CD4-positive, alpha-beta T cell treated with Interleukin-2 at 100 ng/mL for 4 hours (primary cell): ENCODE results near the gene PTPRCAP.
A peak's percentile ranks its signal among the peaks of the same experiment; 100 is the strongest.

Experiments
- DNase-seq: peaks from one replicate; pipeline ENCODE4 v3.0.0-alpha.2; 2020; ENCODE audit warnings: low spot score

The PTPRCAP gene

GRCh38 chr11:67396259-67396581 lies 41.3 kb downstream of the PTPRCAP start:
- no peak for DNase-seq

GRCh38 chr11:67395555-67396258 lies 41.8 kb downstream of the PTPRCAP start:
- DNase-seq = no peak

DNA sequence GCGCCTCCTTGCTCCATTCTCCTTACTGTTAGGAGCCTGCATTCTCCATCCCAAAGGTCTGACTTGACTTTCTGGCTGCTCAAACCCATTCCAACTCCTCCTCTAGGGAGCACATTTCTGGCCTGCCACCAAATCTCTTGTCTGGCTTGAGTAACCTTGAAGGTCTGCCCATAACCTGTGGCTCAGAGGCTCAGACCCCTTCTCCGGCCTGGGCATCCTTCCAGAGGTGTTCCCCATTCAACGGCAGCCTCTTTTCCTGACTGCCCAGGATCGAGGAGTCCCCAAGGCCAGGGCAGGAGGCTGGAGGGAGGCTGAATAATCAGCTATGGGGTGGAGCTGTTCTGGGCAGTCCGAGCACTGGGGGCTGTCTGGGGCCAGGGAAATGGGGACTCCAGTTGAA lies 43.5 kb downstream of the PTPRCAP start:
- DNase-seq = no peak

DNA sequence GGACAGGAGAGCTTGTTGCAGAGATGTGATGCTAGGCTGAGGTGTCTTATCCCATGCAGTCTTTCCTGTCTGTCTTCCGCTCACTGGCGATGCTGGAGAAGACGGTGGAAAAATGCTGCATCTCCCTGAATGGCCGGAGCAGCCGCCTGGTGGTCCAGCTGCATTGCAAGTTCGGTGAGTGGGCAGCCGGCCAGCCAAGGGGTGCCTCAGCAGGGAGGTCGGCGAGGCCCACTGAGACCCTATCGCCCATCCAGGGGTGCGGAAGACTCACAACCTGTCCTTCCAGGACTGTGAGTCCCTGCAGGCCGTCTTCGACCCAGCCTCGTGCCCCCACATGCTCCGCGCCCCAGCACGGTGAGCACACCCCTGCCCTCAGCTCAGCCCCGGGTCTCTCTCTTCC lies 44.0 kb downstream of the PTPRCAP start:
- no peak for DNase-seq

DNA sequence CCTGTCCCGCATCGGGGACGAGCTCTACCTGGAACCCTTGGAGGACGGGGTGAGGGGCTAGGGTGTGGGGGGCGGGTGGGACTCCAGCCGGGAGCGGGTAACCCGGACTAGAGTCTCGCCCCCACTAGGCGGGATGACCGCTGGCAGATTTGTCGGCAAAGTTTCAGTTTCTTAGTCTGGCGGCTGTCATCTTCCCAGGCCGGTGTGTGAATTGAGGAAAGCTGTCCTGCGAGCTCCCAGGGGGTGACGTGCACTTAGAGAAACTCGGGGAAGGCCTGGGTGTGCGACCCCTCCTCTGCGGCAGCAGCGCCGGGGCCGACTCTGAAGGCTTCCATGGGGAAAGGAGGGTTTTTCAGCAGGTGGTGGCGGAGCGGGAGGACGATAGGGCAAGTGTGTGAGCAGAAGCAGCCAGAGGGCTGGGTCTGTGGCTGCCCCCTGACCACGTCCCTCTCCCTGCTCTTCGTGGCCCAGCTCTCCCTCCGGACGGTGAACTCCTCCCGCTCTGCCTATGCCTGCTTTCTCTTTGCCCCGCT lies 45.2 kb downstream of the PTPRCAP start:
- DNase-seq = no peak

- DNase-seq = peak; percentile 90
These were observed 45.9 kb downstream of the PTPRCAP start, which contains the start of gene RAD9A for GRCh38 chr11:67391304-67392182. RAD9A (plus strand) TSS chr11:67391986; CDS start chr11:67392045, 59 bp downstream.

DNA sequence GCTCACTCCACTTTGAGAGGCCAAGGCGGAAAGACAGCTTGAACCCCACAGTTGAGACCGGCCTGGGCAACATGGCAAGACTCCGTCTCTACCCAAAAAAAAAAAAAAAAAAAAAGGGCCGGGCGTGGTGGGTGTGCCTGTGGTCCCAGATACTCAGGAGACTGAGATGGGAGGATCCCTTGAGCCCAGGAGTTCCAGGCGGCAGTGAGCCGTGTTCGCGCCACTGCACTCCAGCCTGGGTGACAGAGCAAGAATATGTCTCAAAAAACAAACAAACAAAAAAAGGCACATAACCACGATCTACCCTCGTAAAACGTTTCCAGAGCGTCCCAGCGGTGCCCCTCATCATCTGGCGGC lies 46.6 kb downstream of the PTPRCAP start:
- DNase-seq = no peak

DNA sequence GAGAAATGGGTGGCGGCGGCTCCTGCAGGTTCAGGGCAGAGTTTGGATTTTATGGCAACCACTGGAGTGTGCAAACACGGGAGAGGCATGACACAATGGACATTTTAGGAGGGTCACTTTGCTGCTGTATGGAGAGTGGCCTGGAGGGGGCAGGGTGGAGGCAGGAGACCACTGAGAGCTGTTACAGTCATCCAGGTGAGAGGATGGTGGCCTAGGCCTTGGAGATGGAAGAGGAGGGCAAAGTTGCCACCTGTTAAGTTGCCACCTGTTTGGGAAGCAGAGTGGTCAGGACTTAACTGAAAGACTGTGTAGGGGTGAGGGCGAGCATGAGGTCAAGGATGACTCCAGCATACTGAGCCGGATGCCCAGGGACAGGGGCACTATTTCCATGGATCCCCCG lies 48.0 kb downstream of the PTPRCAP start:
- peak; percentile 62 for DNase-seq

DNA sequence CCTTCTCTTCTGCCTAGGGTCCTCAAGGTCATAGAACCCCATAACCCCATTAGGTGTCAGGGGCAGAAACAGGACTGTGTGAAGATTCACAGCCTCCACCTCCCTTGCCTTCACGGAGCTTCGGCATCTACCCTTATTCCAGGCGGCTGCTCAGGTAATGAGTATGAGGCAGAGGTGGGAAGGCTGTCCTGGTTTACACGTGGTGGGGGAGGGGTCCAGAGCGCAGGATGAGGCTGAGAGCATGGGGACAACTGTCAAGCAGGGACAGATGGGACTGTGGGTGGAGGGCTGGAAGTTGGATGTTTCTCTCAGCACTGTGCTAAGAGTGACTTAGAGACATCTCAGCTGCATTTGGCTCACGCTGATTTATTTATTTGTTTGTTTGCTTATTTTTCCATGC lies 50.0 kb downstream of the PTPRCAP start:
- DNase-seq = no peak

DNA sequence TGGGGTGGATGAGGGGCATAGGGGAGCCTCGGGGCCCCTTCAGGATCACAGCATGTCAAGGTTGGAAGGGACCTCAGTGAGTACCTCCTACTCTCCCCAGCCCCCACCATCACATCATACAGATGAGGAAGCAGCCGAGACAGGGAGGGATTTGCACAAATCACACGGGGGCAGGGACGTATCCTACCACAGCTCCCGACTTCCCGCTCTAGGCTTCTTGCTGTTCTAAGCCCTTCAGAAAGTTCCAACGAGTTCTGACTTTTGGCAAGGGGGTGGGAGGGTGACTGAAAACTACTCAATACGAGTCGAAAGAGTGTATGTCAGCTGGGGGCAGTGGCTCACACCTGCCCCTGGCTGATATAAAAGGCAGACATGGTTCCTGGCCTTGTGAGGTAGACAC lies 50.4 kb downstream of the PTPRCAP start:
- DNase-seq = no peak
